ENCODE measurements around the gene ENPP3.

The ENPP3 gene

DNA sequence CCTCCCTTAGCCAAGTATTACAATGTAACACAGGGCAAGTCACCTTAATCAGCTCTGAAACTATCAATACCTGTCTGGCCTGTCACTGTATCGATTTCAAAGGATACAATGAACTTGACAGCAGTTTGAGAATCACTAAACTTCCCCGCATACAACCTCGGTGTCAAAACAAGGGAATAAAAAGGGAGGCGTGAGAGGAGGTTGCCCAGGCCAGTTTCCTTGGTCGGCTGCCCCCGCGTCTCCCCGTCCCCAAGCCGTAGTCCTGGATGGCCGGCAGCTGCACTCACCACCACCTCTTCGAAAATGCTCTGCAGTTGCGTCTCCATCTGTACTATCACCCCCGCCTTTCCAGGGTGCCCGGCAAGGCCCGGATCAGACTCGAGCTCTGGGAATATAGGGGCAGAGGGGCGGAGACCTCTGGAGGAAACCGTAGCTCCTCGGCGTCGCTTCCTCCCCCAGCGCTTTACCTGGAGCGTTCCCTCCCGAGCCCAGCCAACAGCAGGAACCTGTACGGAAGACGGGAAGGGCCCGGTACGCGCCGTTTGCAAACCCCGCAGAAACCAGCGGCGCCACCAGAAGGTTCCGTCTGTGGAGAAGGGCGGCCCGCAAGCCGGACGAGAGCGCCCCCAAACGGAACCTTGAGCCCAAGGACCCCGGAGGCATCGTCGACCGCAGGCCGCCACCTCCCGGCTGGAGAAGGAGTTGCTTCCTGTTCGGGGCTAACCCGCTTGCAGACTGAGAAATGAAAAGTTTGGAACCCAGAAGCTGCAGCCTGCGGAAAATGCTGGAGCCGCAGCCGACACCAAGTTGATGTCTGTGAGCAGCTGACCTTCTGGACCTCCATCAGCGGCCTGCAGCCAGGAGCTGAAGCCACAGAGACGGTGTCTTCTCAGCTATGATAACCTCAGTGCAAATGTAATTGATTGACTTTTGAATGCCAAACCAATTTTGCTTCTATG lies 9.1 kb upstream of the ENPP3 start, which contains the start of gene MED23:
Gene MED23, minus strand, starts transcription at position 519 of the 959 bp plus-strand sequence. Its CDS starts 193 bp downstream, at position 326.
- Histone ChIP-seq H3K36me3 (ENCODE audit: control insufficient read depth in 2 of 2, insufficient read depth in 1 of 2, low read length in 2 of 2) (peaks cover 25 to 36% of the 10 kb centered on the region in 2 experiments), H3K4me3 (ENCODE audit: low read depth, low read length) (peak within 1 kb of the TSS; percentile 74), H3K9me3 (ENCODE audit: control insufficient read depth, insufficient read depth, low read depth, low read length) (no peaks in the 10 kb centered on the region), H3K4me1 (ENCODE audit: control insufficient read depth, insufficient read depth, low read length) (0 out of 2 replicates have a peak, but pooled peaks cover 4% of the 10 kb centered on the region), H3K27ac (ENCODE audit: extremely low read depth, low read depth, low read length) (peak within 1 kb of the TSS; percentile 75)
- CTCF ChIA-PET, result interaction anchor here (0.5 to 3.9 kb wide), 73 partner anchors 10 to 1531 kb away, joined by 3 to 84 read pairs (median 4); partner anchors contain the start of genes ARG1 and ENPP3
- POLR2A ChIA-PET, result interaction anchor here (0.7 to 1.5 kb wide), 8 partner anchors 8 to 323 kb away, joined by 3 to 9 read pairs (median 4); partner anchors contain the start of gene CCN2
- no peak for TF ChIP-seq ZNF776 (tag by site-specific recombination; IDR thresholded peaks at IDR 0.05; ENCODE audit: borderline replicate concordance)
- TF ChIP-seq GLI2 (tag by site-specific recombination; IDR thresholded peaks at IDR 0.05; ENCODE audit: borderline replicate concordance, low read depth), result no peak; the same call in 1 of the 2 replicates
- TF ChIP-seq ZNF274 (IDR thresholded peaks at IDR 0.05; ENCODE audit: low read length), result no peak
- TF ChIP-seq ZNF274 (tag by site-specific recombination; IDR thresholded peaks at IDR 0.05; ENCODE audit: borderline replicate concordance), result no peak
- no peak for TF ChIP-seq ZNF514 (tag by site-specific recombination; IDR thresholded peaks at IDR 0.05)
- no peak for TF ChIP-seq ZNF792 (tag by site-specific recombination; IDR thresholded peaks at IDR 0.05)
- TF ChIP-seq, protein P1, sequence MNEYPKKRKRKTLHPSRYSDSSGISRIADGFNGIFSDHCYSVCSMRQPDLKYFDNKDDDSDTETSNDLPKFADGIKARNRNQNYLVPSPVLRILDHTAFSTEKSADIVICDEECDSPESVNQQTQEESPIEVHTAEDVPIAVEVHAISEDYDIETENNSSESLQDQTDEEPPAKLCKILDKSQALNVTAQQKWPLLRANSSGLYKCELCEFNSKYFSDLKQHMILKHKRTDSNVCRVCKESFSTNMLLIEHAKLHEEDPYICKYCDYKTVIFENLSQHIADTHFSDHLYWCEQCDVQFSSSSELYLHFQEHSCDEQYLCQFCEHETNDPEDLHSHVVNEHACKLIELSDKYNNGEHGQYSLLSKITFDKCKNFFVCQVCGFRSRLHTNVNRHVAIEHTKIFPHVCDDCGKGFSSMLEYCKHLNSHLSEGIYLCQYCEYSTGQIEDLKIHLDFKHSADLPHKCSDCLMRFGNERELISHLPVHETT (tag by site-specific recombination; IDR thresholded peaks at IDR 0.05), result peak; percentile 99
- TF ChIP-seq OSR2 (tag by site-specific recombination; IDR thresholded peaks at IDR 0.05), result no peak
- TF ChIP-seq WT1 (tag by site-specific recombination; IDR thresholded peaks at IDR 0.05), result peak; percentile 57
- peak; percentile 100 for TF ChIP-seq ZBTB11 (tag by site-specific recombination; conservative IDR thresholded peaks at IDR 0.05; ENCODE audit: low read depth)
- TF ChIP-seq ZNF530 (tag by site-specific recombination; IDR thresholded peaks at IDR 0.05; ENCODE audit: low read depth), result no peak
- TF ChIP-seq ZNF660 (tag by site-specific recombination; IDR thresholded peaks at IDR 0.05), result peak; percentile 100
- TF ChIP-seq ZNF529 (tag by site-specific recombination; IDR thresholded peaks at IDR 0.05; ENCODE audit: insufficient replicate concordance), result peak; percentile 31
- no peak for TF ChIP-seq ZNF157 (tag by site-specific recombination; IDR thresholded peaks at IDR 0.05)
- peak; percentile 99 for TF ChIP-seq REPIN1 (tag by site-specific recombination; IDR thresholded peaks at IDR 0.05; ENCODE audit: low read depth)
- peak; percentile 89 for TF ChIP-seq ZNF629 (tag by site-specific recombination; IDR thresholded peaks at IDR 0.05)
- TF ChIP-seq ZNF558 (tag by site-specific recombination; IDR thresholded peaks at IDR 0.05), result peak; percentile 81; the same call in 1 of the 2 replicates
- TF ChIP-seq ZNF843 (tag by site-specific recombination; IDR thresholded peaks at IDR 0.05), result peak; percentile 79
- no peak for TF ChIP-seq ZNF791 (tag by site-specific recombination; IDR thresholded peaks at IDR 0.05)
- TF ChIP-seq, protein P2, sequence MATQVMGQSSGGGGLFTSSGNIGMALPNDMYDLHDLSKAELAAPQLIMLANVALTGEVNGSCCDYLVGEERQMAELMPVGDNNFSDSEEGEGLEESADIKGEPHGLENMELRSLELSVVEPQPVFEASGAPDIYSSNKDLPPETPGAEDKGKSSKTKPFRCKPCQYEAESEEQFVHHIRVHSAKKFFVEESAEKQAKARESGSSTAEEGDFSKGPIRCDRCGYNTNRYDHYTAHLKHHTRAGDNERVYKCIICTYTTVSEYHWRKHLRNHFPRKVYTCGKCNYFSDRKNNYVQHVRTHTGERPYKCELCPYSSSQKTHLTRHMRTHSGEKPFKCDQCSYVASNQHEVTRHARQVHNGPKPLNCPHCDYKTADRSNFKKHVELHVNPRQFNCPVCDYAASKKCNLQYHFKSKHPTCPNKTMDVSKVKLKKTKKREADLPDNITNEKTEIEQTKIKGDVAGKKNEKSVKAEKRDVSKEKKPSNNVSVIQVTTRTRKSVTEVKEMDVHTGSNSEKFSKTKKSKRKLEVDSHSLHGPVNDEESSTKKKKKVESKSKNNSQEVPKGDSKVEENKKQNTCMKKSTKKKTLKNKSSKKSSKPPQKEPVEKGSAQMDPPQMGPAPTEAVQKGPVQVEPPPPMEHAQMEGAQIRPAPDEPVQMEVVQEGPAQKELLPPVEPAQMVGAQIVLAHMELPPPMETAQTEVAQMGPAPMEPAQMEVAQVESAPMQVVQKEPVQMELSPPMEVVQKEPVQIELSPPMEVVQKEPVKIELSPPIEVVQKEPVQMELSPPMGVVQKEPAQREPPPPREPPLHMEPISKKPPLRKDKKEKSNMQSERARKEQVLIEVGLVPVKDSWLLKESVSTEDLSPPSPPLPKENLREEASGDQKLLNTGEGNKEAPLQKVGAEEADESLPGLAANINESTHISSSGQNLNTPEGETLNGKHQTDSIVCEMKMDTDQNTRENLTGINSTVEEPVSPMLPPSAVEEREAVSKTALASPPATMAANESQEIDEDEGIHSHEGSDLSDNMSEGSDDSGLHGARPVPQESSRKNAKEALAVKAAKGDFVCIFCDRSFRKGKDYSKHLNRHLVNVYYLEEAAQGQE (tag by site-specific recombination; IDR thresholded peaks at IDR 0.05), result peak; percentile 80
- TF ChIP-seq, protein P3, sequence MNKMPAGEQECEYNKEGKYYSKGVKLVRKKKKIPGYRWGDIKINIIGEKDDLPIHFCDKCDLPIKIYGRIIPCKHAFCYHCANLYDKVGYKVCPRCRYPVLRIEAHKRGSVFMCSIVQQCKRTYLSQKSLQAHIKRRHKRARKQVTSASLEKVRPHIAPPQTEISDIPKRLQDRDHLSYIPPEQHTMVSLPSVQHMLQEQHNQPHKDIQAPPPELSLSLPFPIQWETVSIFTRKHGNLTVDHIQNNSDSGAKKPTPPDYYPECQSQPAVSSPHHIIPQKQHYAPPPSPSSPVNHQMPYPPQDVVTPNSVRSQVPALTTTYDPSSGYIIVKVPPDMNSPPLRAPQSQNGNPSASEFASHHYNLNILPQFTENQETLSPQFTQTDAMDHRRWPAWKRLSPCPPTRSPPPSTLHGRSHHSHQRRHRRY (tag by site-specific recombination; IDR thresholded peaks at IDR 0.05), result no peak
- TF ChIP-seq ZSCAN30 (tag by site-specific recombination; IDR thresholded peaks at IDR 0.05), result peak; percentile 99
- TF ChIP-seq ZNF664 (tag by site-specific recombination; IDR thresholded peaks at IDR 0.05), result peak; percentile 80
- peak; percentile 85 for TF ChIP-seq ZBTB8A (tag by site-specific recombination; IDR thresholded peaks at IDR 0.05)
- TF ChIP-seq BCL6B (tag by site-specific recombination; IDR thresholded peaks at IDR 0.05), result no peak
- TF ChIP-seq ZNF423 (tag by site-specific recombination; IDR thresholded peaks at IDR 0.05), result no peak
